ENCODE measurements around the gene MAGEA4. TPM values are rescaled to one million over a fixed set of nuclear protein-coding genes. Genes with fewer than 3 reads are reported as not detected.

MAGEA4 gene
- total RNA-seq, 4 donors from 2014 or later: not detected

DNA sequence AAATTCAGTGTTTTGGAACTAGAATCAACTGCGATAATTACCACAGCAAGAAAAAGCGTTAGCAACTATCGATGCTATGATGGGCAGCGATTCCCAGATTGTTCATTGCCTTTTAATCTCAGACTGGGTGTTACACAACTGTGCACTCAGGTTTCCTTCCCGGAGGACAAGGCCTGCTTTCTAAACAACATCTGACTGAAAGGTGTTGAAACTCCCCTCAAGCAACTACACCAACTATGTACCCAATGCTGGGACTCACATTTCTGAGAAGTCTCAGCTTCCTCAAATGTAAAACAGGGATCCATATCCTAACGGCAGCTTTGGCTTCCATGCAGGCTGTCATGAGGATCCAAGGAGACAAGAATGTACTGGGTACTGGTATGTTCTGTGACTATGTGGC is 53.5 kb downstream of the MAGEA4 start:
- no peak overlapping the region for H3K4me3 ChIP-seq
- WGBS, 2 donors (ENCODE audit: low coverage in 1 of 2): 87% methylated on average over 6 of the region's 6 CpGs; no CpG with 5 or more reads in 1 of the 2 donors
- in situ Hi-C loops (cut with MboI; ENCODE audit: low pct_ligation_motif_present in 1 of 4, low pct_unique_long_range_greater_than_20kb in 1 of 4, low sequenced_read_pairs in 3 of 4) (no loop called here), intact Hi-C loops (cut with DNase I; ENCODE audit: low total_unique reads) (no loop called here)
- H3K9me3 ChIP-seq: no peaks in the 10 kb centered on the region
- no peaks in the 10 kb centered on the region for H3K27me3 ChIP-seq
- no peak overlapping the region for H3K27ac ChIP-seq
- no peak for TF ChIP-seq POLR2AphosphoS5 (IDR thresholded peaks at IDR 0.05)
- no peak for TF ChIP-seq EP300 (IDR thresholded peaks at IDR 0.05; ENCODE audit: low read depth)
- TF ChIP-seq CTCF (IDR thresholded peaks at IDR 0.05): no peak
- TF ChIP-seq POLR2A (IDR thresholded peaks at IDR 0.05): no peak
- no peak for DNase-seq
- no peaks in the 10 kb centered on the region for H3K4me1 ChIP-seq
- H3K36me3 ChIP-seq: no peaks in the 10 kb centered on the region

DNA sequence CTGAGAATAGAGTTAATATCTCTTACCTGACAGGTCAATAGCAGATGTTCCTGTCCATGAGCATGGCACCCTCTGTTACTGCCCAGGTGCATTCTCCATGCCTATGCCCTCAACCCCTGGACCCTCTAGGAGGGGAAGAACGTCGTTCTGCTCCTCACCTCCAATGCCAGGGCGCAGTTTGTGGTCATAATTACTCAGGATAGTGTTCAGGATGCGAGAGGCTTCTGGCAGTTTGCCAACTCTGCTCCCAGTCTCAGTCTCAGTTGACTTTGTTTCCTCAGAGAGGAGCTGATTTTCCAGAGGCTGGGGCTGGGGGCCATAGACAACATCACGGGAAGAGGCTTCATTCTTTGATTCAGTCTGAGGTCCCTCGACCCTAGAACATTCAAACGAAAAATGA is 57.3 kb downstream of the MAGEA4 start:
- TF ChIP-seq CTCF (IDR thresholded peaks at IDR 0.05) (no peak), EP300 (IDR thresholded peaks at IDR 0.05; ENCODE audit: low read depth) (no peak)

DNA sequence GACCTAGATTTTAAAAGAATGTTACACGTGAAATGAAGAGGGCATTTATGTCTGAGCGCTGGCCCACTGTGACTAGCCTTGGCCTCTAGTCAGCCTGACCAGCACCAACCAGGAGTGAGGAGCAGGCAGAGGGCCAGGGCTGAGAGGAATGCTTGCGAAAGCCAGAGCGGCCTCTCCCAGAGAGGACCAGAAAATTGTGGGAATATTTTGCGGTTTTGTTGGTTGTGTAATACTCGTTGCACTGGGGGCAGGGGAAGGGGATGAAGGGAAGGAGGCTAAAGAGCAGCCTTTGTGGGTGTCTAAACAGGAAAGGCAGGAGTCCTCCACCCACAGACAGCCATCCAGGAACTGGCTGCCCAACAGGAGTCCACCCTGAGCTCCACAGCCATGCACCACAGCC is 58.0 kb downstream of the MAGEA4 start:
- TF ChIP-seq EP300 (IDR thresholded peaks at IDR 0.05; ENCODE audit: low read depth) (no peak), POLR2AphosphoS5 (IDR thresholded peaks at IDR 0.05) (peak in 1 of 3 donors; percentile 13), POLR2A (IDR thresholded peaks at IDR 0.05) (no peak)
- Histone ChIP-seq H3K9me3 (no peaks in the 10 kb centered on the region), H3K36me3 (no peaks in the 10 kb centered on the region), H3K27ac (no peak overlapping the region), H3K27me3 (no peaks in the 10 kb centered on the region), H3K4me1 (no peaks in the 10 kb centered on the region), H3K4me3 (no peak overlapping the region)
- 74% methylated on average over 6 of the region's 6 CpGs; no CpG with 5 or more reads in 1 of the 2 donors for WGBS, 2 donors (ENCODE audit: low coverage in 1 of 2)
- DNase-seq: peak; percentile 35
- intact Hi-C loops (cut with DNase I; ENCODE audit: low total_unique reads): no loop called here
- in situ Hi-C loops (cut with MboI; ENCODE audit: low pct_ligation_motif_present in 1 of 4, low pct_unique_long_range_greater_than_20kb in 1 of 4, low sequenced_read_pairs in 3 of 4): no loop called here

More for the DNA sequence above, 57.3 kb downstream of the MAGEA4 start:
- no peaks in the 10 kb centered on the region for H3K9me3 ChIP-seq
- no peaks in the 10 kb centered on the region for H3K27me3 ChIP-seq
- WGBS, 2 donors (ENCODE audit: low coverage in 1 of 2): 62 to 83% methylated on average over 1 to 7 of the region's 7 CpGs
- no peaks in the 10 kb centered on the region for H3K4me1 ChIP-seq
- no peak for DNase-seq
- H3K36me3 ChIP-seq: no peaks in the 10 kb centered on the region
- no peak overlapping the region for H3K27ac ChIP-seq
- H3K4me3 ChIP-seq: no peak overlapping the region
- intact Hi-C loops (cut with DNase I; ENCODE audit: low total_unique reads): no loop called here
- in situ Hi-C loops (cut with MboI; ENCODE audit: low pct_ligation_motif_present in 1 of 4, low pct_unique_long_range_greater_than_20kb in 1 of 4, low sequenced_read_pairs in 3 of 4): no loop called here

DNA sequence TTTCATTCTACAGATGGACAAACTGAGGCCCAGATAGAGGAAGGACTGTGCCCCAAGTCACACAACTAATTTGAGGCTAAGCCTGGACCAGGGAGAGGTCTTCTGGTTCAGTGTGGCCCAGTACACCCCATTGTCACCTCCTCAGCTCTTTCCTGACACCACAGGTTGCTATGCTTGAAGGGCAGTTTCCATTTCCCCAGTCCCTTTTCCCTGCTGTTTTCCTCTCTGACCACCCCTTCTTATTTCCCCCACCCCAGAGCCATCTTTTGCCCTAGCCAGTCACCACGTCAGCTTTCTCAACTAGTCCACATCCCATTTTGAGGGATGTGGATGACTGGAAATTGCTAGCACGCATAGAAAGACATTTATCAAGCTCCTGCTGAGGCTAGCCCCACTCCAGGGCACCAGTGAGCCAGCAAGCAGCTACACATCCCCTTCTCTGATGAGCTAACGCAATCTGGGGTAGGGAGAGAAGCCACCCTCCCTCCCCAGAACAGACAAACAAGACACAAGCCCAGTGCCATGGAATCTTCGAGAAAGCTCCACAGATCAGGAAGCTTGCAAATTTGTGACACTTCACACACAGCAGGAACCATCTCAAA is 60.5 kb downstream of the MAGEA4 start:
- no peak for DNase-seq
- Histone ChIP-seq H3K4me3 (peak overlapping the region in 2 of 4 donors; percentile 56 to 58), H3K27ac (peak overlapping the region; percentile 73 to 86 (median 80)), H3K36me3 (no peaks in the 10 kb centered on the region), H3K4me1 (no peaks in the 10 kb centered on the region), H3K27me3 (no peaks in the 10 kb centered on the region), H3K9me3 (no peaks in the 10 kb centered on the region)
- intact Hi-C loops (cut with DNase I; ENCODE audit: low total_unique reads) (no loop called here), in situ Hi-C loops (cut with MboI; ENCODE audit: low pct_ligation_motif_present in 1 of 4, low pct_unique_long_range_greater_than_20kb in 1 of 4, low sequenced_read_pairs in 3 of 4) (no loop called here)
- TF ChIP-seq CTCF (IDR thresholded peaks at IDR 0.05) (no peak), EP300 (IDR thresholded peaks at IDR 0.05; ENCODE audit: low read depth) (no peak), POLR2A (IDR thresholded peaks at IDR 0.05) (no peak), POLR2AphosphoS5 (IDR thresholded peaks at IDR 0.05) (no peak)
- WGBS, 2 donors (ENCODE audit: low coverage in 1 of 2): 54% methylated on average over 4 of the region's 4 CpGs; no CpG with 5 or more reads in 1 of the 2 donors

All from transverse colon (tissue), 4 donors.